Measurements from ENCODE around the gene ZPR1. TPM values are rescaled to one million over a fixed set of nuclear protein-coding genes. Genes with fewer than 3 reads are reported as not detected.
"Not testable (repeated sequence)": the region's sequence is repeated elsewhere in the genome, so short reads cannot be mapped to it uniquely, and the experiment has no call there.

ZPR1 gene
- total and polyA plus RNA-seq, 7 donors, result 40.1 to 98.6 (median 57.0) TPM

DNA sequence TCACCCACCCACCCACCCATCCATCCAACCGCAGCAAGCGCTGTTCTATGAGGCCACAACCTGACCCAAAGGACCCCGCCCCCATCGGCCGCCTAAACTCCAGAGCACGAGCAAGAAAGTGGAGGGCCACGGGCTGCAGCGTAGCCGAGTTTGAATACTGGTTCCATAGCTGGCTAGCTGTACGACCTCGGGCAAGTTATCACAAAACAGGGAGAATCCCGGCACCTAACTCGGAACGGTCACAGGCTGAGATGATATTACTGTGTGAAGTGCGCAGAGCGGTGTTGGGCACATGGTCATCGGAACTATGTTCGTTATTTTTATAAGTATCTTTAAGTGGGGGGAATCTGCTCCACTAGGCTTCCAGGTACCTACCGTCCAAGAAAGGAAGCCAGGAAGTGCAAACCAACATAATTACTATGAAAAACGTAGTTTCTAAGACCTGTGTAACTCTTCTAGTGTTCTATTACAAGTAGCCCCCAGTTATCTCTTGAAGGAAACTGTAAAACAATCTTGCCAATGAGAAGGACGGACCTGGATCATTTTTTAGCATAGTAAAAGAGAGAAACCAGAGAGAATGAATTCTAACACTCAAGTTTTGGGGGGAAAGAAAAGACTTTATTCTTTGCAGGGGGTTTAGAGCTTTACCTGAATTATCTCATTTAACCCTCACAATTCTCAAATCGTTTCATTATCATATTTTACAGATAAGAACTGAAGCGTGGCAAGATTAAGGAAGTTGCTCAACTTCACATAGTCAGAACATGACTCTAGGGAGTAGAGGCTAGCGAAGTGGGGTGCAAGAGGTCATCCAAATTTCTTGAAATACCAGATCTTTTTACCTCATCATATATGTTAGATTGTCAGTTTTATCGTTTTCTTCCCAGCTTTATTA is 14.4 kb downstream of the ZPR1 start:
- 8 to 9% (median 9%) methylated on average over 25 of the region's 25 CpGs for WGBS, 3 donors
- peak overlapping the region; percentile 89 for H3K27ac ChIP-seq
- no peaks in the 10 kb centered on the region for H3K27me3 ChIP-seq (ENCODE audit: insufficient read depth in 3 of 3, low read length in 2 of 3)
- DNase-seq (no peak), ATAC-seq (peak; percentile 34 to 67 (median 50))
- H3K4me3 ChIP-seq, result peak overlapping the region; percentile 73
- peaks cover 5 to 42% of the 10 kb centered on the region in 2 donors for H3K36me3 ChIP-seq (ENCODE audit: insufficient read depth in 1 of 2, low read depth in 1 of 2)
- no peaks in the 10 kb centered on the region for H3K9me3 ChIP-seq
- no peak for TF ChIP-seq CTCF (IDR thresholded peaks at IDR 0.05)
- H3K4me1 ChIP-seq, result peaks cover 18% of the 10 kb centered on the region
- intact Hi-C loops (cut with DNase I), result loop anchor here in 1 of 2 donors (5.0 kb wide), 1 partner anchor 459 kb away; the partner anchor contains the start of genes PCSK7 and RNF214

DNA sequence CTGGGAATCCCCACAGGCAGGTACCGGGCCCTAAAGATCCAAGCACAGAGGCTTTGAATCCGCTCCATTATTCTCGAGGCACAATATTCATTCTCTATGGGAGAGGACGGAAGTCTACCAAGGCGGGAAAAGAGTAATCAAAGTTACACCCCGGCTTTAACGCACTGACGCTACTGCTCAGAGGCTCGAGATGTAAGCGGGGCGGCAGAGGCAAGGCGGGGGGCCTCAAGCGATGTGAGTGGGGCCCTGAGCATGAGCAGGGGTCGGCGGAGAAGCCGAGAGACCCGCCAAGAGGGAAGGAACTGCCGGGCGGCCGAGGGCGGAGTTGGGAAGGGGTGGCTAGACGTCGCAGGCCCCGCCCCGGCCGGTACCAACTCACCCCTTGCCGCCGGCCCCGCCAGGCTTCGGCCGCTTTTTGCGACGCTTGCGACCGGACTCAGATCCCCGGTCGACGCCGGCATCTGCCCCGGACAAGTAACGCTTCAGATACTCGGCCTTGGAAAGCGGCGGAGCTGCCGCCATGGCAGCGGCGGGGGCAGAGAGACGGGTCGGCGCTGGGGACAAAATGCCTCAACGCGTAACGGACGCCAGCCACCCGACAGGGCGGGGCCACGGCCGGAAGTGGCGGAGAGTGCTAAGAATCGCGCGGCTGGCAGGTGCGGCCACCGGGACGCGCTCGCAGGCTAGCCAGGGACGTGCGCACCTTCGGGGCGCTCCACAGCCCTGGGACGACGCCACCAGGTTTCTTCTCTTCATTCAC is 15.2 kb downstream of the ZPR1 start, which contains the start of gene BUD13:
Gene BUD13 (minus strand): TSS at position 545 of the 760 bp plus-strand sequence. CDS start 23 bp downstream, at position 522.
- no peak for TF ChIP-seq CTCF (IDR thresholded peaks at IDR 0.05)
- Histone ChIP-seq H3K36me3 (ENCODE audit: insufficient read depth in 1 of 2, low read depth in 1 of 2) (peaks cover 2 to 42% of the 10 kb centered on the region in 2 donors), H3K27me3 (ENCODE audit: insufficient read depth in 3 of 3, low read length in 2 of 3) (no peaks in the 10 kb centered on the region), H3K4me3 (peak within 1 kb of the TSS; percentile 73), H3K27ac (peak within 1 kb of the TSS; percentile 89), H3K9me3 (no peaks in the 10 kb centered on the region), H3K4me1 (peaks cover 18% of the 10 kb centered on the region)
- DNase-seq, result peak; percentile 92 to 97
- 0 to 1% (median 1%) methylated on average over 54 to 73 of the region's 73 CpGs for WGBS, 3 donors
- ATAC-seq, result peak; percentile 96 to 97 (median 96)
- intact Hi-C loops (cut with DNase I), result loop anchor here in 1 of 2 donors (5.0 kb wide), 1 partner anchor 460 kb away; the partner anchor contains the start of genes PCSK7 and RNF214

DNA sequence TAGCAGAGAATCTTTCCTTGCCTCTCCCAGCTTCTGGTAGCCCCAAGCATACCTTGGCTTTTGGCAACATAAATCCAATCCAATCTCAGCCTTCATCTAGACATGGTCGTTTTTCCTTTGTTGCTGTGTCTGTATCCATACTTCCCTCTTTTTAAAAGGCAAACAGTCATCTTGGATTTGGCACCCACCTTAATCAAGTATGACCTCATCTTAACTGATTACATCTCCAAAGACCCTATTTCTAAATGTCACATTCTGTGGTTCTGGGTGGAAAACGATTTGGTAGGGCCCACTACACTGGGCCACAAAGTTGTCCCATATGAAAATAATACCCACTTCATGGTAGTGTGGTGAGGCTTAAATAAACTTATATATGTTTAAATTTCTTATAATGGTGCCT is 15.9 kb downstream of the ZPR1 start:
- 3 to 6% (median 5%) methylated on average over 2 of the region's 2 CpGs for WGBS, 3 donors
- peaks cover 18% of the 10 kb centered on the region for H3K4me1 ChIP-seq
- no peaks in the 10 kb centered on the region for H3K9me3 ChIP-seq
- DNase-seq (no peak), ATAC-seq (no peak)
- no peaks in the 10 kb centered on the region for H3K27me3 ChIP-seq (ENCODE audit: insufficient read depth in 3 of 3, low read length in 2 of 3)
- intact Hi-C loops (cut with DNase I), result loop anchor here in 1 of 2 donors (5.0 kb wide), 1 partner anchor 460 kb away; the partner anchor contains the start of genes PCSK7 and RNF214
- H3K36me3 ChIP-seq (ENCODE audit: insufficient read depth in 1 of 2, low read depth in 1 of 2), result peaks cover 2 to 39% of the 10 kb centered on the region in 2 donors
- TF ChIP-seq CTCF (IDR thresholded peaks at IDR 0.05), result no peak
- H3K27ac ChIP-seq, result peak overlapping the region; percentile 89
- peak overlapping the region; percentile 73 for H3K4me3 ChIP-seq

DNA sequence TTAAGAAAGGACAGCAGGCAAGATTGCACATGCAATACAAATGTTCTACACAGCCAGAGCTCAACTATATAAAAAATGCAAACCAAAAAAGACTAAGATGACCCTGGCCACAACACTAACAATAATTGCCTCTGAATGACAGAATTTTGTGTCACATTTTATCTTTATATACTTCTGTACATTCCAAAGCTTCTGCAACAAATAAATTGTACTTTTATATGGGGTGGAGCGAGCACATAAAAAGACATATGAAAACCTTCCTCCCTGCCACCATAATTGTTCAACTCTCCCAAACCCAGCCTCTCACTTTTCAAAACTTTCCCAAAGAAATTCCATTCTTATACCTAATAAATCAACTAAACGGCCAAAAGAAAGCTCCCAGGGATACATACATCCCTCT is 25.7 kb downstream of the ZPR1 start:
- DNase-seq (no peak), ATAC-seq (no peak)
- intact Hi-C loops (cut with DNase I), result no loop called here
- H3K9me3 ChIP-seq, result no peaks in the 10 kb centered on the region
- H3K4me3 ChIP-seq, result no peak overlapping the region
- no peaks in the 10 kb centered on the region for H3K4me1 ChIP-seq
- H3K36me3 ChIP-seq (ENCODE audit: insufficient read depth in 1 of 2, low read depth in 1 of 2), result peaks cover 15 to 87% of the 10 kb centered on the region in 2 donors
- 84 to 91% (median 85%) methylated on average over 2 of the region's 2 CpGs for WGBS, 3 donors
- no peak overlapping the region for H3K27ac ChIP-seq
- TF ChIP-seq CTCF (IDR thresholded peaks at IDR 0.05), result no peak
- no peaks in the 10 kb centered on the region for H3K27me3 ChIP-seq (ENCODE audit: insufficient read depth in 3 of 3, low read length in 2 of 3)

DNA sequence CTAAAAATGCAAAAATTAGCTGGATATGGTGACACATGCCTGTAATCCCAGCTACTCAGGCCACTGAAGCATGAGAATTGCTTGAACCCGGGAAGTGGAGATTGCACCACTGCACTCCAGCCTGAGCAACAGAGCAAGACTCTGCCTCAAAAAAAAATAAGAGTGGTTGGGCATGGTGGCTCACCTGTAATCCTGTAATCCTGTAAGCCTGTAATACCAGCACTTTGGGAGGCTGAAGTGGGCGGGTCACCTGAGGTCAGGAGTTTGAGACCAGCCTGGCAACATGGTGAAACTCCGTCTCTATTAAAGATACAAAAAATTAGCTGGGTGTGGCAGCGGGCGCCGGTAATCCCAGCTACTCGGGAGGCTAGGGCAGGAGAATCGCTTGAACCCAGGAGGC is 31.8 kb downstream of the ZPR1 start:
- H3K27me3 ChIP-seq (ENCODE audit: insufficient read depth in 3 of 3, low read length in 2 of 3); H3K4me1 ChIP-seq; H3K9me3 ChIP-seq; DNase-seq; H3K27ac ChIP-seq; ATAC-seq; H3K4me3 ChIP-seq; intact Hi-C loops (cut with DNase I): not testable (repeated sequence)
- peaks cover 10 to 100% of the 10 kb centered on the region in 2 donors for H3K36me3 ChIP-seq (ENCODE audit: insufficient read depth in 1 of 2, low read depth in 1 of 2)
- 81 to 95% (median 87%) methylated on average over 8 of the region's 8 CpGs for WGBS, 3 donors

All from psoas muscle (tissue), 8 donors.